SK-N-SH (cell line): ENCODE data around the gene CTCF.

Source experiments
- CTCF ChIP-seq: fragments of 200-600 bp; sonication (generic); IDR thresholded peaks from 2 replicates; pipeline ENCODE4 v1.6.1; 2017; ENCODE audit warnings: antibody characterized with exemption, mild to moderate bottlenecking, moderate library complexity
- EZH2phosphoT487 ChIP-seq: fragments of 200-600 bp; sonication (generic); IDR thresholded peaks from 2 replicates; pipeline ENCODE4 v1.6.1; 2017; ENCODE audit warnings: low read depth, mixed run types, mild to moderate bottlenecking, antibody characterized with exemption, moderate library complexity, borderline replicate concordance
- FOXM1 ChIP-seq: IDR thresholded peaks from 2 replicates; pipeline ENCODE4 v1.4.0; 2012; ENCODE audit warnings: low read depth, mild to moderate bottlenecking
- GABPA ChIP-seq: IDR thresholded peaks from 2 replicates; pipeline ENCODE4 v1.4.0; 2012; ENCODE audit warnings: low read depth, mild to moderate bottlenecking
- IRF3 ChIP-seq: fragments of 150-350 bp; IDR thresholded peaks from 2 replicates; pipeline ENCODE4 v1.6.1; 2016; ENCODE audit warnings: mild to moderate bottlenecking, low read depth, low read length
- NFIC ChIP-seq: IDR thresholded peaks from 2 replicates; pipeline ENCODE4 v1.4.0; 2012; ENCODE audit warnings: borderline replicate concordance
- POLR2AphosphoS5 ChIP-seq: IDR thresholded peaks from 2 replicates; pipeline ENCODE4 v1.6.1; 2012; ENCODE audit warnings: low read depth, low read length
- USF2 ChIP-seq: fragments of 150-350 bp; IDR thresholded peaks from 2 replicates; pipeline ENCODE4 v1.6.1; 2017; ENCODE audit warnings: antibody characterized with exemption, low read length, low read depth, borderline replicate concordance
- TF ChIP-seq, protein P1 (sequence below): IDR thresholded peaks from 2 replicates; pipeline ENCODE4 v1.4.0; 2012; ENCODE audit warnings: low read depth, borderline replicate concordance
- TF ChIP-seq, protein P2 (sequence below): IDR thresholded peaks from 2 replicates; pipeline ENCODE4; 2012
- TF ChIP-seq, protein P3 (sequence below): IDR thresholded peaks from 2 replicates; pipeline ENCODE4 v1.6.1; 2012; ENCODE audit warnings: mild to moderate bottlenecking, low read depth, low read length, moderate library complexity

GRCh38 chr16:67534431-67534830, 27.9 kb upstream of the CTCF start:
- TF ChIP-seq USF2, result no peak
- no peak for TF ChIP-seq CTCF
- TF ChIP-seq, protein P1, sequence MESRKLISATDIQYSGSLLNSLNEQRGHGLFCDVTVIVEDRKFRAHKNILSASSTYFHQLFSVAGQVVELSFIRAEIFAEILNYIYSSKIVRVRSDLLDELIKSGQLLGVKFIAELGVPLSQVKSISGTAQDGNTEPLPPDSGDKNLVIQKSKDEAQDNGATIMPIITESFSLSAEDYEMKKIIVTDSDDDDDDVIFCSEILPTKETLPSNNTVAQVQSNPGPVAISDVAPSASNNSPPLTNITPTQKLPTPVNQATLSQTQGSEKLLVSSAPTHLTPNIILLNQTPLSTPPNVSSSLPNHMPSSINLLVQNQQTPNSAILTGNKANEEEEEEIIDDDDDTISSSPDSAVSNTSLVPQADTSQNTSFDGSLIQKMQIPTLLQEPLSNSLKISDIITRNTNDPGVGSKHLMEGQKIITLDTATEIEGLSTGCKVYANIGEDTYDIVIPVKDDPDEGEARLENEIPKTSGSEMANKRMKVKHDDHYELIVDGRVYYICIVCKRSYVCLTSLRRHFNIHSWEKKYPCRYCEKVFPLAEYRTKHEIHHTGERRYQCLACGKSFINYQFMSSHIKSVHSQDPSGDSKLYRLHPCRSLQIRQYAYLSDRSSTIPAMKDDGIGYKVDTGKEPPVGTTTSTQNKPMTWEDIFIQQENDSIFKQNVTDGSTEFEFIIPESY, result no peak
- TF ChIP-seq POLR2AphosphoS5, result no peak
- TF ChIP-seq, protein P2, sequence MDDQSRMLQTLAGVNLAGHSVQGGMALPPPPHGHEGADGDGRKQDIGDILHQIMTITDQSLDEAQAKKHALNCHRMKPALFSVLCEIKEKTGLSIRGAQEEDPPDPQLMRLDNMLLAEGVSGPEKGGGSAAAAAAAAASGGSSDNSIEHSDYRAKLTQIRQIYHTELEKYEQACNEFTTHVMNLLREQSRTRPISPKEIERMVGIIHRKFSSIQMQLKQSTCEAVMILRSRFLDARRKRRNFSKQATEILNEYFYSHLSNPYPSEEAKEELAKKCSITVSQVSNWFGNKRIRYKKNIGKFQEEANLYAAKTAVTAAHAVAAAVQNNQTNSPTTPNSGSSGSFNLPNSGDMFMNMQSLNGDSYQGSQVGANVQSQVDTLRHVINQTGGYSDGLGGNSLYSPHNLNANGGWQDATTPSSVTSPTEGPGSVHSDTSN, result no peak
- TF ChIP-seq IRF3, result no peak
- no peak for TF ChIP-seq FOXM1
- no peak for TF ChIP-seq NFIC
- TF ChIP-seq EZH2phosphoT487, result no peak
- TF ChIP-seq, protein P3, sequence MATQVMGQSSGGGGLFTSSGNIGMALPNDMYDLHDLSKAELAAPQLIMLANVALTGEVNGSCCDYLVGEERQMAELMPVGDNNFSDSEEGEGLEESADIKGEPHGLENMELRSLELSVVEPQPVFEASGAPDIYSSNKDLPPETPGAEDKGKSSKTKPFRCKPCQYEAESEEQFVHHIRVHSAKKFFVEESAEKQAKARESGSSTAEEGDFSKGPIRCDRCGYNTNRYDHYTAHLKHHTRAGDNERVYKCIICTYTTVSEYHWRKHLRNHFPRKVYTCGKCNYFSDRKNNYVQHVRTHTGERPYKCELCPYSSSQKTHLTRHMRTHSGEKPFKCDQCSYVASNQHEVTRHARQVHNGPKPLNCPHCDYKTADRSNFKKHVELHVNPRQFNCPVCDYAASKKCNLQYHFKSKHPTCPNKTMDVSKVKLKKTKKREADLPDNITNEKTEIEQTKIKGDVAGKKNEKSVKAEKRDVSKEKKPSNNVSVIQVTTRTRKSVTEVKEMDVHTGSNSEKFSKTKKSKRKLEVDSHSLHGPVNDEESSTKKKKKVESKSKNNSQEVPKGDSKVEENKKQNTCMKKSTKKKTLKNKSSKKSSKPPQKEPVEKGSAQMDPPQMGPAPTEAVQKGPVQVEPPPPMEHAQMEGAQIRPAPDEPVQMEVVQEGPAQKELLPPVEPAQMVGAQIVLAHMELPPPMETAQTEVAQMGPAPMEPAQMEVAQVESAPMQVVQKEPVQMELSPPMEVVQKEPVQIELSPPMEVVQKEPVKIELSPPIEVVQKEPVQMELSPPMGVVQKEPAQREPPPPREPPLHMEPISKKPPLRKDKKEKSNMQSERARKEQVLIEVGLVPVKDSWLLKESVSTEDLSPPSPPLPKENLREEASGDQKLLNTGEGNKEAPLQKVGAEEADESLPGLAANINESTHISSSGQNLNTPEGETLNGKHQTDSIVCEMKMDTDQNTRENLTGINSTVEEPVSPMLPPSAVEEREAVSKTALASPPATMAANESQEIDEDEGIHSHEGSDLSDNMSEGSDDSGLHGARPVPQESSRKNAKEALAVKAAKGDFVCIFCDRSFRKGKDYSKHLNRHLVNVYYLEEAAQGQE, result no peak
- no peak for TF ChIP-seq GABPA
